ENCODE measurements around the gene SFXN5. TPM values are rescaled to one million over a fixed set of nuclear protein-coding genes. Genes with fewer than 3 reads are reported as not detected.
"Not testable (repeated sequence)": the region's sequence is repeated elsewhere in the genome, so short reads cannot be mapped to it uniquely, and the experiment has no call there.

The SFXN5 gene
- total RNA-seq, 1 donor from 2014 or later, result 13.3 TPM

DNA sequence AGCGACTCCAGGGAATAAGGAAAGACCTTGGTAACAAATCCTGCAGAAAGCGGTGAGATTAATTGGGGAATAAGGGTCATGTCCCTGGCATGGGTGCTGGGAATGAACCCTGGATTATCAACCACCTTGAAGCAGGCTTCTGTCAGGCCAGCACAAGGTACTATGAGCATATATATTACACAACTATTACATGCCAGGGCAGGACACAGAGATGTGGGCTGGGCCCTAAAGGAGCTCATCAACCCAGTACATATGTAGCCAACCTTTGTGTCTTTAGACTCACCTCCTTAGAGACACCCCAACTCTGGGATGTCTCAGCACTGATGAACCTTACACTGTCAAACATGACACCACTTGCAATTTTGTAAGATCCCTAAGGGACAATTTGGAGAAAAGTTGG lies 3.4 kb downstream of the SFXN5 start:
- DNase-seq (ENCODE audit: low spot score), result no peak
- intact Hi-C loops (cut with DNase I), result no loop called here

DNA sequence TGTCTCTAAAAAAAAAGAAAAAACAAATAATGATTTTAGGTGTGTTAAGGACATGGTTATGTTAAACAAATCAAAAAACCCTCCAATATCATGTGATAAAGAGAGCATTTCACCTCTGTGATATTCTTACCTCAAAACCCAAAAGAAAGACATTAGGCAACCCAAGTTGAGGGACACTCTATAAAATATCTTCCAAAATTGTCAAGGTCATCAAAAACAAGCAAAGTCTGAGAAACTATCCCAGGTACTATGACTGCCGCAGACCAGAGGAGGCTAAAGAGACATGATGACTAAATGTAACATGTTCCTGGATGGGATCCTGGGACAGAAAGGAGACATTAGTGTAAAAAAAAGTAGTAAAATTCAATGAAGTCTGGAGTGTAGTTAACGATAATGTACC lies 4.5 kb downstream of the SFXN5 start:
- intact Hi-C loops (cut with DNase I), result no loop called here
- no peak for DNase-seq (ENCODE audit: low spot score)

DNA sequence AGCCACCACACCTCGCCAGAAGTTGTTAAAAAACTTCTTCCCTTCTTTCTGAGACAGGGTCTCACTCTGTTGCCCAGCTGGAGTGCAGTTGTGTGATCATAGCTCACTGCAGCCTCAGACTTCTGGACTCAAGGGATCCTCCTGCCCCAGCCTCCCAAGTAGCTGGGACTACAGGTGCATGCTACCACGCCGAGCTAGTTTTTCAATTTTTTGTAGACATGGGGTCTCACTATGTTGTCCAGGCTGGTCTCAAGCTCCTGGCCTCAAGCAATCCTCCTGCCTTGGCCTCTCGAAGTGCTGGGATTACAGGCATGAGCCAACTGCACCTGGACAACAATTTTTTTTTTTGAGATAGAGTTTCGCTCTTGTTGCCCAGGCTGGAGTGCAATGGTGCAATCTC lies 6.4 kb downstream of the SFXN5 start:
- intact Hi-C loops (cut with DNase I); DNase-seq (ENCODE audit: low spot score): not testable (repeated sequence)

DNA sequence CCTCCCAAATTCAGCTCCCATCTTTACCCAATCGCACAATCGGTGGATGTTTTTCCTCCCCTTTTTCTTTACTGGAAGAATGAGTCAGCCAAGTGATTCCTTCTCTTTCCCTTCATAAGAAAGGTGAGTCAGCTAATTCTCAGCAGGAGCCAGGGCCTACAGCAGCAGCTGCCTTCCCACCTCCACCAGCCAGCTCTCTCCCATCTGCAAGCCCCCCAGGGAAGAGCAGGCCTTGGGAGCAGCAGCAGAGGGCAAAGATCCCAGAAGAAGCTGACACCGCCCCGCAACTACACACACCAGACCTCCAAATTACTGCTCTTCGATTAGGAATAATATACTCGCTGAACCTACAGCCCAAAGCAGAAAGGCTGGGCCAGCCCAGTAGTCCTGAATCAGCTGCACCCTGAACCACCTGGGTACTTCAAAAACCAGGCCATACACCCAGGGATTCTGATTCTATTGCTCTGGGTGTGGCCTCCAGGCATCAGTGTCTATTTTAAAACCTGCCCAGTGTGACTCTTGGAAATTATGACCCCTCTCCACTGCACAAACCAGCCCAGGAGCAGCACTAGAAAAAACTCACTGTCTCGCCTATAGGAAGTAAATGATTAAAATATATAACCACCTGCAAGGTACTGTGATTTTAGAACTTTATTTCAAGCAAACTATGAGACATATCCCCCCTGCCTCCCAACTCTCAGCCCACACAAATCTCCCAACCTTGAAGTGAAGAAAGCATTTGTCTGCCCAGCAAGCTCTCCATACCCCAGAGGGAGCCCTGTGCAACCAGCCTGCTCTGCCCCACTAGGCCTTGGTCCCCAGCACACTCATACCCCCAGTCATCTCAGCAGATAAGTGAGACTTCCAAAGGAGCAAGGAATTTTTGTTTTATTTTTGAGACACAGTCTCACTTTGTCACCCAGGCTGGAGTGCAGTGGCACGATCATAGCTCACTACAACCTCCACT lies 7.3 kb downstream of the SFXN5 start:
- intact Hi-C loops (cut with DNase I), result no loop called here
- DNase-seq (ENCODE audit: low spot score), result no peak

DNA sequence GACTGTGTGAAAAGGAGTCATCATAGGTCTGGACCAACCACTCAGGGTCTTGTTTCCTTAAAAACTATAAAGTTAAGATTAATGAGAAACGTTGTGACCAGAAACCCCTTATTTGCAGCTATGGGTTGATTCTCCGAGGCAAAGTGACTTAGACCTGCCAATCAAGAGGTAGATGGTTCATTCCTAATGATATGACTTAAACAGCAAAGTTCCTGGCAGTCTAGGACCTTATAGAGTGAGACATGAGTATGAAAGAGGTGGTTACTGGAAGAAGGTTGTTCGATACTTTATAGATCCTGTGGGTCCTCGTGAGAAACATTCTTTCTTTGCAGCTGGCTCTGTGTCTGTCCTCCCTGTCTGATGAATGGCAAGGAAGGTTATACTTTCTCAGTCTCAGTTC lies 8.0 kb downstream of the SFXN5 start:
- DNase-seq (ENCODE audit: low spot score), result no peak
- intact Hi-C loops (cut with DNase I), result no loop called here

DNA sequence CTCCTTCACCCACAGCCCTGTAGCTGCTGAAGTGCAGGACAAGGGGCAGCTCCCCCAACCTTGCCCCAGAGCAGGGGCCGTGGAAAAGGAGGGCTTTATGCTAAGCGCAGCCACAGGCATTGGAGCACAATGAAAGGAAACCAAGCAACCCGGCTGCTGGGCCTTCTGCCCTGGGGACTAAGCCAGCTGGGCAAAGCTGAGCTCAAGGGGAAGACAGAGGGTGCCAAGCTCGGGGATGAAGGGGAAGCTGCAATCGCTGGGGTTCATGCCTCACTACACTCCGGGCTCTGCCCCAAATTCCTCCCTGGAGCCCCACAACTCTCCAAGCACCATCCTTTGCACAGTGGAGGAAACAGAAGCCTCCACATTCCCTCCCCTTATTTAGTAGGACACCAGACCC lies 12.4 kb downstream of the SFXN5 start:
- no peak for DNase-seq (ENCODE audit: low spot score)
- intact Hi-C loops (cut with DNase I), result no loop called here

DNA sequence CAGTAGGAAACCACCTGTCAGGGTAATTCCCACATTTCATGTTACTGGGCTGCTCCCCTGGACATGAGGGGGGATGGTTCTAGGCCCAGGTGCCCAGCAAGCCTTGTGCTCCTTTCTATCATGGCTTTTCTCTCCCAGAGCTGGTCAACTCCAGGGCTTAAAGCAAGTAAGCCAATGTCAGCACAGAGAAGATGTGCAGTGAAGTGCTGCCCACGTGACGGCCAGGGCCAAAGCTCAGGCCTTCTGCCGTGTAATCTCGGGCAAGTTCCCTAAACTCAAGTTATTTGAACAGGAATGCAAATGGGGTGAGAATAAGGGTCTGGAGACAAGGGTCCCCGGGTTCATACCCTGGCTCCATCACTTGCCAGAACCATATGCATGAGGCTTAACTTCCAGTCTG lies 16.5 kb downstream of the SFXN5 start:
- intact Hi-C loops (cut with DNase I), result no loop called here
- no peak for DNase-seq (ENCODE audit: low spot score)

DNA sequence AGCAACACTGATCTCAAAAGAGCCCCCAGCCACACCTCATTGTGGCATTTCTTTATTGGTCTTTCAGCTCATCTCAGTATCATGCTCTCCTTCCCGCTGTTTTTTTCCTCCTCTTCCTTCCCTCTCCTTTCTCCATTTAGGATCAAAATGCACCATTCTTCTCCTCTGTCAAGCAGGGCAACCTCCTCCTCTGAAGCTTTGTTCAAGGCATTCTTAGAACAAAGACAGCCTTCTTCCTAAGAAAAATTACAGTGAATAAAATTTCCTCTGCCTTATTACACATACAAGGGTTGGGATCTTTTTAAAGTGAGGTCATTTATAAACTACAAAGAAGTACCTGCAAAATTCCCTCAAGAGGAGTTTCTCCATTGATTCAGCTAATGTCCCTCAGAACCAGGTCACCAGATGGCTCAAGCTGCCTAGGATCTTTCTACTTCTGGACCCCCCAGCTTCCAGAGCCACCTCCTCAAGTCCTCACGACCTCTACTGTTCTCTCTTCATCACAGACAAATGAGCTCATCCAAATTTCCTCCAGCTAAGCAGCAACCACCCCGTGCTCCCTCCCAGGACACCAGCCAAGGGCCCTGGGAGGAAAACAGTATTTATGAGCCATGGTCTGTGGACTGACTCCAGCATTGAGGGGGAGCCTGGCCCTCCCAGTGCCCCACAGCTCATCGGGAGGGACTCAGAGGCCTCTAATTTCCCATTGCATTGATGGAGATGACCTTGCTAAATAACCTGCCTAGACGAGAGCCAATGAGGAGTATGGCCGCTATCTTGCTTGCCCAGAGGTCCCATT lies 18.0 kb downstream of the SFXN5 start:
- intact Hi-C loops (cut with DNase I), result no loop called here

DNA sequence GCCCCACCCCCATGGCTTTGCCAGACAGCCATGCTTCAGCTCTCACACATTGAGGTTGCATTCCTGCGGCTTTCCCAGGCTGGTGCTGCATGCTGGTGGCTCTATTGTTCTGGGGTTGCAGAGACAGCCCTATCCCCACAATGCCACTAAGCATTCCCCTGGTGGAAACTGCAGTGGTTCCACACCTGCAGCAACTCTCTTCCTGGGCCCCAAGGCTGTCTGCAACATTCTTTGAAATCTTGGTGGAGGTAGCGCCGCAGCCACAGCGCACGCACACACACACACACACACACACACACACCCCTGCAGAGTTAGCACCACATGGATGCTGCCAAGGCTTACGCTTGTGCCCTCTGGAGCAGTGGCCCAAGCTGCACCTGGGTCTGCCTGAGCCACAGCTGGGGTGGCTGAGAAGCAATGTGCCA lies 21.4 kb downstream of the SFXN5 start:
- intact Hi-C loops (cut with DNase I), result no loop called here
- DNase-seq (ENCODE audit: low spot score), result no peak

More for the DNA sequence above, 18.0 kb downstream of the SFXN5 start:
- DNase-seq (ENCODE audit: low spot score), result no peak

DNA sequence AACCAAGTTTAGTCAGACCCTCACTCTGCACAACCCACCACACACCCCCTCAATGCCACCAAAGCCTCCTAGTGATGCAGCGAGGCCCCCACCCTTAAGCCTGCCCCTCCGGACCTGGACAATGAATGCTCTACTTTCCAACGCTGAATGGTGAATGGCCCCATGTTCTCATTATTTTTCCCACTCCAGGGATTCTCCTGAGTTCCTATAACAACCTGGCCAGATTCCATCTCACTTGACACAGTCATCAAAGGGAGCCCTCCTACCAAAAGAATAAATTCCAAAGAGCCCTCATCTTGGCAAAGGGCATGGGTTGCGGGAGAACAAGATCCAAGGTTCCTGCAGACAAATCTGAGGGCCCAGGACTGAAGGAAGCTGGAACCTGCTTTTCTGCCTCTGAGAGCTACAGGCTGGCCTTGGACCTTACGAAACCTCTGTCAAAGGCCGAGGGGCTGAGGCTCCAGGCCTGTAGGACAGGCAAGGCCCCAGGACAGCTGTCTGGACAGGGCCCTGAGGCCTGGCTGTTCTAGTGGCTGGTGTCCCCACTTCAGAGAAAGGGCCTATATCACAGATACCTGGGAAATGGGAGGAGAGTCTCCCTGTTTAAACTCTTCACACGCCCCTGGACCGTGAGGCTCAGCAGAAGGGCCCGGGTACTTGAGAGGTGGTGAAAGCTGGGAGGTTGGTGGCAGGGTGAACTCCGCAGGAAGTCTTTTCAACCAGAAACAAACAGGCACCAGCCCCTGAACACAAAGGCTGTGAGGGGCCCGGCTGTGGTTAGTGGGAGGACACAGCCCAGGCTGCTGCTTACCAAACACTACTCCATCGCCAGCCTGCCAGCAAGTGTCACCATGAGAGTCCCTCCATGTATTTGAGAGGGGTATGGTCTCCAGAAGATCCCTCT lies 27.3 kb downstream of the SFXN5 start:
- DNase-seq (ENCODE audit: low spot score), result no peak
- intact Hi-C loops (cut with DNase I), result no loop called here

DNA sequence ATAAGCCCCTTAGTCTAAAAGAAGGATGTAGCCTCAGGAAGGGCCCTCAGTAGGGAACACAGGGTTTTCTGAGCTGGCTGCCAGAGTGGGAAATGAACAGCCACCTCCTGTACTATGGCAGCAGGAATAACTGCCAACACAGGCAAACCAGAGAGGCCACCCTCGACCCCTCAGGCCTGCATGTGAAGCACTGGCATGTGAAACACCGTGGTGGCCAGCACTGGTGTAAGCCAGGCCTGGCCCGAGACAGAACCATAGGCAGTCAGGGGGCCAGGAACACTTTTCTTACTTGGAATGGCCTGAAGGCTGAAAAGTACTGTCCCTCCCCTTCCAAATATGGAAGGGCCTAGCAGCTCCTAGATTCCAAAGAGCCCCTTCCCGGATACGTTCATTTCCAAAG lies 28.2 kb downstream of the SFXN5 start:
- intact Hi-C loops (cut with DNase I), result no loop called here
- DNase-seq (ENCODE audit: low spot score), result no peak

DNA sequence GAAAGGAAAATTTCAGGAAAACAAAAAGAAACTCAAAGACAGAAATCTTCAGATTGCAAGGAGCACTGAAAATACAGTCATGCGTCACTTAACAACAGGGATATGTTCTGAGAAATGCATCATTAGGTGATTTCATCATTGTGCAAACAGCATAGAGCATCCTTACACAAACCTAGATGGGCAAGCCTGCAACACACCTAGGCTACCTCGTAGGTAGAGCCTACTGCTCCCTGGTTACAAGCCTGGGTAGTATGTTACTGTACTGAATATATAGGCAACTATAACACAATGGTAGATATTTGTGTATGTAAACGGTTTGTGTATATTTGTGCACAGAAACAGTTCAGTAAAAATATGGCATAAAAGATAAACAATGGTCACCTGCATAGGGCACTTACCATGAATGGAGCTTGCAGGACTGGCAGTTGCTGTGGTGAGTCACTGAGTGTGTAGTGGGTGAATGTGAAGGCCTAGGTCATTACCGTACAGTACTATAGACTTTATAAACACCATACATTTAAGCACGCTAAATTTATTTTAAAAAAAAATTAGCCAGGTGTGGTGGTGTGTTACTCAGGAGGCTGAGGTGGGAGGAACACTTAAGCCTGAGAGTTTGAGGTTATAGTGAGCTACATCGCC lies 33.4 kb downstream of the SFXN5 start:
- intact Hi-C loops (cut with DNase I), result no loop called here
- DNase-seq (ENCODE audit: low spot score), result no peak

DNA sequence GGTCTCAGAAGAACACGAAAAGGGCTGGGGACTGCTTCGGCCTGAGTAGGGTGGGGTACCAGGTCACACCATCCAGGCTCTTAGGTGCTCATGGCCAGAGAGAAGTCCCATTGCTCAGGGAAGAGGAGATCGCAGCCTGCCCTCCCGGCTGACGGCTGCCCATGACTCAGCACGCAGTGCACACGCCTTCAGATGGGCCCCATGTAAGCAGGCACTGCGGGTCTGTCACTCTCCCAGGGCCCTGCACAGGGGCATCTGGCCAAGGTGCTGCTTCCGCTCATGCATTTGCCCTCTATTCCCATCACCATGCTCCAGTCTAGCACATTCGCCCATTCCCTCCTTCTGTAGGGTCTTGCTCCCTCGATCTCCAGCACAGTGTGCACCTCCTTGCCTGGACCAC lies 34.7 kb downstream of the SFXN5 start:
- DNase-seq (ENCODE audit: low spot score), result no peak
- intact Hi-C loops (cut with DNase I), result no loop called here

DNA sequence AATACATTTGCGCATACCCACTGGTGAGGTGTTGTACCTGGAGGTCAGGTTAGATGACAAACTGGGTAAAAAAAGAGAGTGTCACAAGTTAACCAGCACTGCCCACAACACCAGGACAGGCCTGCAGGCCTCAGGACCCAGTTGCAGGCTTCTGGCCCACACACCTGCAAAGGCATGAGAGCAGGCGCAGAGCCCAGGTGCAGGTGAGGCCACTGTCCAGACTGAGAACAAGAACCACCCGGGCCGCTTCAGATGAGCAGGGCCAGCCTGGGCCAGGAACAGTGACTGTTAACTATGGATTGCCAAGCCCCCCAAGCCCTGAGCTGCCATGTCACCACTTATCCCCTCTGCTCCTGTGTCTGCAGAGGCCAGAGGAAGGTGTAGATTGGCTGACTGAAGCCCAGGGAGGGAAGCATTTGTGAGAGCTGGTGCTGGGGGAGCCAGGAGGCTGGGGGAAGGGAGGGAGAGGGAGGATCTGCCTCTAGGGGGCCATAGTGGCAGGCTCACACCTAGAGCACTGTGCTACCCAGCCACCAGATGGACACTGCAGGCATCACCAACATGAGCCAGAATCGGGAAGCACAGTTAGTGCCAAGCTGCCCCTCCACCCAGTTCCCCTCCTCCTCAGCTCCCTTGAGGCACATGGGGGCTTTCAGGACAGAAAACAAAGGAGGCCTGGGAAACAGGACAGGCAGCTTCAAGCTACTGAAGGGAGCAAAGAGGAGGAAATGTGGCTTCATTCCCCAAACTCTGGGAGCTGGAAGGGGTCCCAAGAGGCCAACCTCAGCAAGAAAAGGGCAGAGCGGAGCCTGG lies 35.4 kb downstream of the SFXN5 start:
- intact Hi-C loops (cut with DNase I), result no loop called here
- DNase-seq (ENCODE audit: low spot score), result no peak

DNA sequence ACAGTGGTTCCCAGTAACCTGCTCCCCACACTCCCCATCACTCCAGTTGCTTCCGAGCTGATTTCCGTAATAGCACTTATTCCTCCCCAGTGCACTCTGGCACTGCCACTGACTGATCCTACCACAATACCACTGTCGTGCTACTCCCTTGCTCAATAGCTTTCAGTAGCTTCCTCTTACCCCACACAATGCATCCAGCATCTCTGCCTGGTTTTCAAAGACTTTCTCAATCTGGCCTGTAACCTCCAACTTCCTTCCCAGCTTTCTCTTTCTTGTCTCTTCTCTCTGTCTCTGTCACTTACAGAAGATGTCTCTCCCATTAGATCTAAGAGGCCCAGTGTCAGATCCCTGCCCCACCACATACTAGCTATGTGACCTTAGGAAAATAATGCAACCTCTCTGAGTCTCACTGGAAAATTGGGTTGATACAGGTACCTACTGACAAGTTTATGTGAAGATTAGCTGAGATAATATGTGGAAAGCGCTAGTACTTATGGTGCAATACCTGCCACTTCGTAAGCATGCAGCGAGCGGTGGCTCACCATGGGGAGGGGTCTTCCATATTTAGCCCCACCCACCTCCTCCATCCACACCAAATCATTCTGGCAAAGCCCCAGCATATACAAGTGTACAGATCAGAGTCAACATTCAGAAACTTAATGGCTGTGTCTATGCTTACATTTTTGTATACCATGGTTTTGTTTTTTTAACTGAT lies 36.7 kb downstream of the SFXN5 start:
- no peak for DNase-seq (ENCODE audit: low spot score)
- intact Hi-C loops (cut with DNase I), result no loop called here

DNA sequence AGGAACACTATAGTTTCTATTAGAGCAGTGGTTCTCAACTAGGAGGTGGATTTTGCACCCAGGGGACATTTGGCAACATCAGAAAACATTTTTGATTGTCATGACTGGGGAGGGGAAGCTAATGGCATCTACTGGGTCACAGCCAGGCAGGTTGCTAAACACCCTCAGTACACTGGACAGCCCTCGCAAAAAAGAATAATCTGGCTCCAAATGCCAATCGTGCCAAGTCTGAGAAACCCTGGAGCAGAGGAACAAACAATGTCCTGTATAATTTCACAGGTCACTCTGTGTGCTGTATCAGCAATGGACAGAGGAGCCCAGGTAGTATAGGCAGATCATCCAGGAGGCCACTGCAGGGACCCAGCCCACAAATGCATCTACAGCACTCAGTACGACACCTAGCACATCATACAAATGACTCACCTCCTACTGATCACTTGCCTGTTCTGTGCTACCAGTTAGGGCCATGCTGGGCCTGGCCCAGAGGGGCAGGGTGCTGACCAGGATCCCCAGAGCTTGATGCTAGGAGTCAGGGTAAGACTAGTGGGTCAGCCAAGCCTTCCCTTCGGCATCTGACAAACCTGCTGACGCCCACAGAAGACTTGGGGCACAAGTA lies 37.6 kb downstream of the SFXN5 start:
- intact Hi-C loops (cut with DNase I), result no loop called here
- no peak for DNase-seq (ENCODE audit: low spot score)

DNA sequence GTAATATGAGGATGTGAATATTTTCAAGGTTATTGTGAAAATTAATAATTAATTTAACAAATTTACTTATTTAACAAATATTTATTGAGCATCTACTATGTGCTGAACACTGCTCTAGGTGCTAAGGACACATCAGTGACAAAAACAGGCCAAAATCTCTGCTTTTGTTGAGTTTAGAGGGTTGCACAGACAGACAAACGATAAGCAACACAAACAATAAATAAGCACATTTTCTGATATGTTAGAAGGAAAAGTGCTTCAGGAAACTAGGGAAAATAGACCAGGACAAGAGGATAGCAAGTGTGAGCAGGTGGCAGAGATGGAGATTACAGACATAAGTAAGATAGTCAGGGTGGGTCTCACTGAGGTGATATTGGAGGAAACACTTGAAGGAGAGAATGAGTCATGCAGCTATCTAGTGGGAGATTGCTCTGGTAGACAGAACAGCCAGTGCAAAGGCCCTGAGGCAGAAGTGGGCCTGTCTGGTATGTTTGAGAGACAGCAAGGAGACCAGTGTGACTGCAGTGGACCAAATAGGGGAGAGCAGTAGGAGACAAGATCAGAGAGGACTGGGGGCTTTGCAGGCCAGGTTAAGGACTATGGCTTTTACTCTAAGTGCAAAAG lies 38.3 kb downstream of the SFXN5 start:
- no peak for DNase-seq (ENCODE audit: low spot score)
- intact Hi-C loops (cut with DNase I), result no loop called here

All from cardiac septum (tissue), 1 donor.